Progenitor cell of endocrine pancreas (in vitro differentiated cells): ENCODE data around the gene WDR53. TPM values are rescaled to one million over a fixed set of nuclear protein-coding genes. Genes with fewer than 3 reads are reported as not detected.

ENCODE experiments used
- DNase-seq: peaks from one replicate; pipeline ENCODE4 v3.0.0; 2021; ENCODE audit warnings: low spot score; ENCODE audit not compliant: unreplicated experiment
- H3K27ac Mint-ChIP-seq: 2 replicates; pipeline ENCODE4 v1.8.0; 2021; ENCODE audit warnings: mild to moderate bottlenecking, moderate library complexity, mixed read lengths
- H3K27me3 Mint-ChIP-seq: 2 replicates; pipeline ENCODE4 v1.8.0; 2021; ENCODE audit warnings: mixed read lengths
- H3K36me3 Mint-ChIP-seq: 2 replicates; pipeline ENCODE4 v1.8.0; 2022; ENCODE audit warnings: mixed read lengths; ENCODE audit not compliant: insufficient read depth
- H3K4me1 Mint-ChIP-seq: 2 replicates; pipeline ENCODE4 v1.8.0; 2021; ENCODE audit warnings: low read depth, mixed read lengths
- H3K4me3 Mint-ChIP-seq: 2 replicates; pipeline ENCODE4 v1.8.0; 2021; ENCODE audit warnings: low read depth, mild to moderate bottlenecking, moderate library complexity, mixed read lengths
- H3K9me3 Mint-ChIP-seq: 2 replicates; pipeline ENCODE4 v1.8.0; 2021; ENCODE audit warnings: low read depth, mixed read lengths
- total RNA-seq: library from RNA; stranded (reverse); gene quantifications from 2 replicates; pipeline ENCODE4 v1.2.1, GENCODE V29; 2021
- TF ChIP-seq, protein P1 (sequence below): fragments of 200-600 bp; sonication (generic); IDR thresholded peaks from one replicate; pipeline ENCODE4 v1.5.0; 2021; ENCODE audit warnings: antibody characterized with exemption, mild to moderate bottlenecking; ENCODE audit not compliant: unreplicated experiment

WDR53 gene
- total RNA-seq, 1 donor from 2014 or later: 15.2 TPM

- DNase-seq: peak; percentile 92
- Mint-ChIP-seq H3K4me3 (no peak overlapping the region), H3K27ac (no peak overlapping the region), H3K9me3 (no peaks in the 10 kb centered on the region), H3K4me1 (peaks cover 5% of the 10 kb centered on the region), H3K27me3 (no peaks in the 10 kb centered on the region), H3K36me3 (no peaks in the 10 kb centered on the region)
- TF ChIP-seq, protein P1, sequence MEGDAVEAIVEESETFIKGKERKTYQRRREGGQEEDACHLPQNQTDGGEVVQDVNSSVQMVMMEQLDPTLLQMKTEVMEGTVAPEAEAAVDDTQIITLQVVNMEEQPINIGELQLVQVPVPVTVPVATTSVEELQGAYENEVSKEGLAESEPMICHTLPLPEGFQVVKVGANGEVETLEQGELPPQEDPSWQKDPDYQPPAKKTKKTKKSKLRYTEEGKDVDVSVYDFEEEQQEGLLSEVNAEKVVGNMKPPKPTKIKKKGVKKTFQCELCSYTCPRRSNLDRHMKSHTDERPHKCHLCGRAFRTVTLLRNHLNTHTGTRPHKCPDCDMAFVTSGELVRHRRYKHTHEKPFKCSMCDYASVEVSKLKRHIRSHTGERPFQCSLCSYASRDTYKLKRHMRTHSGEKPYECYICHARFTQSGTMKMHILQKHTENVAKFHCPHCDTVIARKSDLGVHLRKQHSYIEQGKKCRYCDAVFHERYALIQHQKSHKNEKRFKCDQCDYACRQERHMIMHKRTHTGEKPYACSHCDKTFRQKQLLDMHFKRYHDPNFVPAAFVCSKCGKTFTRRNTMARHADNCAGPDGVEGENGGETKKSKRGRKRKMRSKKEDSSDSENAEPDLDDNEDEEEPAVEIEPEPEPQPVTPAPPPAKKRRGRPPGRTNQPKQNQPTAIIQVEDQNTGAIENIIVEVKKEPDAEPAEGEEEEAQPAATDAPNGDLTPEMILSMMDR: peak; percentile 89
Observed at GRCh38 chr3:196609343-196609775, 41.0 kb upstream of the WDR53 start.

DNA sequence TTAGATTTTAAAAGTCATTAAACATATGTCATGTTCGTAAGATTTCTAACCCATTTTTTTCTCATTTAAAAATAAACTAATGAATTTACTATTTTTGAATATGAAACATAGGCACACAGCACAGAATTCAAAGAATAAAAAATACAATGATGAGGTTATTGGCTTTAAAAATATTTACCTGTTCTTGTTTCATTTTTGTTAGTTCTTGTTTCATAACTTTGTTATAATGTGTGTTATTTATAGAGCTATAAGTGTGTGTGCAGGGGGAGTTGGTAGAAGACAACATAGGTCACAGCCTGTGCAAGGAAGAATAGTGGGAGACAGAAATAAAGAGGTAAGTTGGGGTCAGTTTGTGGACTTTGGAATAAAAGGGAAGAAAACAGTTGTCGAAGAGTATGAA, 40.3 kb upstream of the WDR53 start:
- TF ChIP-seq, protein P1: no peak
- Mint-ChIP-seq H3K36me3 (no peaks in the 10 kb centered on the region), H3K9me3 (no peaks in the 10 kb centered on the region), H3K27ac (no peak overlapping the region), H3K4me3 (no peak overlapping the region), H3K4me1 (peaks cover 5% of the 10 kb centered on the region), H3K27me3 (no peaks in the 10 kb centered on the region)
- DNase-seq: no peak

GRCh38 chr3:196604548-196604947, 36.2 kb upstream of the WDR53 start:
- Mint-ChIP-seq H3K27me3 (peaks cover 5% of the 10 kb centered on the region), H3K36me3 (no peaks in the 10 kb centered on the region), H3K9me3 (no peaks in the 10 kb centered on the region), H3K4me1 (peaks cover 2% of the 10 kb centered on the region), H3K27ac (no peak overlapping the region), H3K4me3 (no peak overlapping the region)
- TF ChIP-seq, protein P1: no peak
- no peak for DNase-seq

- peaks cover 5% of the 10 kb centered on the region for H3K27me3 Mint-ChIP-seq
- no peak for DNase-seq
- TF ChIP-seq, protein P1: no peak
- H3K27ac Mint-ChIP-seq: no peak overlapping the region
- H3K4me3 Mint-ChIP-seq: no peak overlapping the region
- no peaks in the 10 kb centered on the region for H3K9me3 Mint-ChIP-seq
- H3K36me3 Mint-ChIP-seq: no peaks in the 10 kb centered on the region
- no peaks in the 10 kb centered on the region for H3K4me1 Mint-ChIP-seq
Observed at GRCh38 chr3:196603683-196604082, 35.3 kb upstream of the WDR53 start.

DNA sequence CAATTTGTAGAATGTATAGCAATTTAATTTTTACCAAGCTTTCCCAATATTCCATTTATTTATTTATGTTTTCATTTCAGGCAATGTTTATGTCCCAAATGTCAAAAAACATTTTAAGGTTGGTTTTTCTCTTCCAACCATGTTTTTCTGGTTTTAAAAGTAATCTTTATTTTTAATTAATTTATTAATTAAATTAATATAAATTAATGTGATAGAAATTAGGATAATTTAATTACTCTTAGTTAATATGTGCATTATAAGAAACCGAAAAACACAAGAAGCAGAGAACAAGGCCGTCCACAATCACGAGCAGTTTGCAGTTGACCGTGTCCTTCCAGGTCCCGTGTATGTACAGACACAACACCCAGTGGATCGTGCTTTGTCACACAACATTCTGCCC, 34.3 kb upstream of the WDR53 start:
- Mint-ChIP-seq H3K9me3 (no peaks in the 10 kb centered on the region), H3K4me3 (no peak overlapping the region), H3K4me1 (no peaks in the 10 kb centered on the region), H3K27ac (no peak overlapping the region), H3K27me3 (peaks cover 5% of the 10 kb centered on the region), H3K36me3 (no peaks in the 10 kb centered on the region)
- DNase-seq: no peak
- TF ChIP-seq, protein P1: no peak
